Measurements from ENCODE around the gene LRRC45.

The LRRC45 gene

DNA sequence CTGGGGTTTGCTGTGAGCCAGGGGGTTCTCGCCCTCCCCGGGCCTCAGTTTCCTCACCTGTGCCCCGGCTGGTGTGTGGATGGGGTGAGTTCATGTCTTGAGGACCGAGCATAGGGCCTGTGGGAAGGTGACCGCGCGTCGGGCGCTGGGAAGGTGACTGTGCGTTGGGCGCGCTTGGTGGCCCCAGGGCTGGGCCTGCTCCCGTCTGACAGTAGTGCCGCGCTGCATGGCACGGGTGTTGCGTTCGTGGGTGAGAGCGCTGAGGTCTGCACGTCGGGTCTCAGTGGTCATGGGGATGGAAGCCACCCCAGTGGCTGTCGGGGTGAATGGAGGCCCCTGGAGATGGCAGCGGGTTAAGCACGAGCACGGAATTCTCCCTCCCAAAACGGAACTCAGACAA lies 36.5 kb upstream of the LRRC45 start:
- no peaks in the 10 kb centered on the region for H3K9me3 ChIP-seq
- no peak overlapping the region for H3K4me3 ChIP-seq (ENCODE audit: low read depth, low read length)
- H3K27me3 ChIP-seq: no peaks in the 10 kb centered on the region
- H3K36me3 ChIP-seq: peaks cover 19% of the 10 kb centered on the region
- TF ChIP-seq, protein P1, sequence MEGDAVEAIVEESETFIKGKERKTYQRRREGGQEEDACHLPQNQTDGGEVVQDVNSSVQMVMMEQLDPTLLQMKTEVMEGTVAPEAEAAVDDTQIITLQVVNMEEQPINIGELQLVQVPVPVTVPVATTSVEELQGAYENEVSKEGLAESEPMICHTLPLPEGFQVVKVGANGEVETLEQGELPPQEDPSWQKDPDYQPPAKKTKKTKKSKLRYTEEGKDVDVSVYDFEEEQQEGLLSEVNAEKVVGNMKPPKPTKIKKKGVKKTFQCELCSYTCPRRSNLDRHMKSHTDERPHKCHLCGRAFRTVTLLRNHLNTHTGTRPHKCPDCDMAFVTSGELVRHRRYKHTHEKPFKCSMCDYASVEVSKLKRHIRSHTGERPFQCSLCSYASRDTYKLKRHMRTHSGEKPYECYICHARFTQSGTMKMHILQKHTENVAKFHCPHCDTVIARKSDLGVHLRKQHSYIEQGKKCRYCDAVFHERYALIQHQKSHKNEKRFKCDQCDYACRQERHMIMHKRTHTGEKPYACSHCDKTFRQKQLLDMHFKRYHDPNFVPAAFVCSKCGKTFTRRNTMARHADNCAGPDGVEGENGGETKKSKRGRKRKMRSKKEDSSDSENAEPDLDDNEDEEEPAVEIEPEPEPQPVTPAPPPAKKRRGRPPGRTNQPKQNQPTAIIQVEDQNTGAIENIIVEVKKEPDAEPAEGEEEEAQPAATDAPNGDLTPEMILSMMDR (IDR thresholded peaks at IDR 0.05; ENCODE audit: low read depth, low read length): no peak
- peak; percentile 9 for DNase-seq
- H3K4me1 ChIP-seq: peaks cover 9% of the 10 kb centered on the region

DNA sequence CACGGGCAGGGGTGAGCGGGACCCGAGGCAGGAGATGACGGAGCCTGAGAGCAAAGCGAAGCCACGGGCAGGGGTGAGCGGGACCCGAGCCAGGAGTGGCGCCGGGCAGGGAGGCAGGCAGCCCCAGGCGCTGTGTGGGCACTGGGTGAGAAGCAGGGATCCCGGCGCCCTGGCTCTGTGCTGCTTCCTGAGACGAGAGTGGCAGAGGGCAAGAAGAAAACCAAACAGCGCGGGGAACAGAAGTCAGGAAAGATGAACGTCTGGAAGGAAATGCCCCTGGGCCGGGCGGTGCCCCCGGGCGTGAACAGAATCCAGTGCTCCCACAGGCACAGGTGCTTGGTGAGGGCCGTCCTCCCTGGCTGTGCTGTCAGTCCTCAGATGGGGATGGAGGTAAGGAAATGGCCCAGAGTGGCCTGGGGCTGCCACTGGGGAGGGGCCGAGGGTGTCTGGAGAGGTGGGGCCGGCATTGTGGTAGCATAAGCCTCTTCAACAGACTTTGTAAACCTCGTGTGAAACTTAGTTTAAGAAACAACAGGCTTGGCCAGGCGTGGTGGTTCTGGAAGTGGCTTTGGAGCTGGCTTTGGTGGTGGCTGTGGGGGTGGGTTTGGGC lies 35.8 kb upstream of the LRRC45 start:
- TF ChIP-seq, protein P1 (IDR thresholded peaks at IDR 0.05; ENCODE audit: low read depth, low read length): no peak
- Histone ChIP-seq H3K36me3 (peaks cover 19% of the 10 kb centered on the region), H3K4me1 (peaks cover 16% of the 10 kb centered on the region), H3K4me3 (ENCODE audit: low read depth, low read length) (no peak overlapping the region), H3K27me3 (no peaks in the 10 kb centered on the region), H3K9me3 (no peaks in the 10 kb centered on the region)
- no peak for DNase-seq

DNA sequence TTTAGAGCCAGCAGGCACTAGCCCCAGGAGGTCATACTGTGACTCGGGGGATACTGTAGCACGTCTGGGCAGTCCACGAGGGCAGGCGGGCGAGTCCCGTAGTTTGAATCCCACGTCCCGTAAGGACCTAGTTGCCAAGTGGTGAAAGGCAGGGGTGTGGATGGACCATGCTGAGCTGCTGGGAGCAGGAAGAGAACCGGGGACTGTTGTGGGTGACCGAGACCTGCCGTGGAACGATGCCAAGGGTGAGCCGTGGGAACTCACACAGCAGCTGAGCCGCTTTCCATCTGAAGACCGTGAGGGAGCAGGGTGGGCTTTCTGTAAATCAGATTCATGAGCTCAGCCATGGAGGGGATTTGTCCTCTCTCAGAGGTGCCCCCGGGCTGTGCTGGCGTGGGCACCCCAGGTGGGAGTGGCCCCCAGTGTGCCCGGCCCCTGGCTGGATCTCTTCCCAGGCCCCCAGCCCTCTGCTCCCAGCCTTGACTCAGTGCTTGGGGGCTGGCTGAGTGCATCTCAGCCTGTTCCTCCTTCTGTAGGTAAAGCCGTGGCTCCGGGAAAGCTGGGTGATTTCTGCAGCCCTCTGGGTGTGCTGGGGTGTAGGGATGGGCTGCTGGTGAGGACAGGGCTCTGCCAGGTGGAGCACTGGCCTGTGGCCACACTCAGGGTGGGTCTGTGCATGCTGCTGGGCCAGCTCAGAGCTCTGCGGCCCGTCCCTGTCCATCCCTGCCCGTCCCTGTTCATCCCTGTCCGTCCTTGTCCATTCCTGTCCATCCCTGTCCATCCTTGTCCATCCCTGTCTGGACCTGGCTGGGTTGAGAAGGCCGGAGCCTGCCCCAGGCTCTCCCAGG lies 32.0 kb upstream of the LRRC45 start:
- peak; percentile 18 for DNase-seq
- H3K4me1 ChIP-seq: peaks cover 23% of the 10 kb centered on the region
- no peaks in the 10 kb centered on the region for H3K27me3 ChIP-seq
- H3K36me3 ChIP-seq: peaks cover 4% of the 10 kb centered on the region
- TF ChIP-seq, protein P1 (IDR thresholded peaks at IDR 0.05; ENCODE audit: low read depth, low read length): no peak
- no peaks in the 10 kb centered on the region for H3K9me3 ChIP-seq
- no peak overlapping the region for H3K4me3 ChIP-seq (ENCODE audit: low read depth, low read length)

DNA sequence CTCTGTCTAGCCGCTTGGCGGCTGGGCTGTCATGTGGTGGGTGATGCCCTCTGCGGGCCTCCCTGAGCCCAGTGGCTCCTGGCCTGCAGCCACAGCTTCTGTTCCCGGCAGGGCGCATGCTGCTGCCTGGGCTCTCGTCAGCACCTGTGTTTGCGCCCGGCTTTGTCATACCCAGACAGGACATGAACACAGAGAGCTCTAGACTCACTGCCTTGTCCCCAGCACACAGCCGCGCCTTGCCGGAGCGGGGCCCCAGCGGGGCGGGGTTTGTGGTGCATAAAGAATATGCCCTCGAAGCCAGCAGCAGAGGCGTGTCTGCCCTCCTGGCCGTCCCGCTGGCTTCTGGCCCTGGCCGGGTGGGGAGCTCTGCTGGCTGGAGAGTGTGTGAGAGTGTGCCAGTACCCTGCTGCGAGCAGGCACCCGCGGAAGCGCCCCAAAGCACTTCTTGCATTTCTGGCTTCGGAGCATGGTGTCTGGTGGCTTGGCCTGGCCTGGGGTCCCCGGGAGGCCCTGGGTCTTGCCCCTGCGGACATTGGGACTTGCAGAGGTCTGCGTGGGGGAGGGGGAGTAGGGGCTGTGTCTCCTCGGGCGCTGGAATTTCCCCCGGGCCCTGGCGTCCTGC lies 31.3 kb upstream of the LRRC45 start:
- Histone ChIP-seq H3K4me1 (peaks cover 23% of the 10 kb centered on the region), H3K36me3 (no peaks in the 10 kb centered on the region; the same call in none of the 2 replicates), H3K27me3 (no peaks in the 10 kb centered on the region), H3K4me3 (ENCODE audit: low read depth, low read length) (peak overlapping the region; percentile 18), H3K9me3 (no peaks in the 10 kb centered on the region)
- DNase-seq: peak; percentile 91
- TF ChIP-seq, protein P1 (IDR thresholded peaks at IDR 0.05; ENCODE audit: low read depth, low read length): peak; percentile 17; the same call in 1 of the 2 replicates

DNA sequence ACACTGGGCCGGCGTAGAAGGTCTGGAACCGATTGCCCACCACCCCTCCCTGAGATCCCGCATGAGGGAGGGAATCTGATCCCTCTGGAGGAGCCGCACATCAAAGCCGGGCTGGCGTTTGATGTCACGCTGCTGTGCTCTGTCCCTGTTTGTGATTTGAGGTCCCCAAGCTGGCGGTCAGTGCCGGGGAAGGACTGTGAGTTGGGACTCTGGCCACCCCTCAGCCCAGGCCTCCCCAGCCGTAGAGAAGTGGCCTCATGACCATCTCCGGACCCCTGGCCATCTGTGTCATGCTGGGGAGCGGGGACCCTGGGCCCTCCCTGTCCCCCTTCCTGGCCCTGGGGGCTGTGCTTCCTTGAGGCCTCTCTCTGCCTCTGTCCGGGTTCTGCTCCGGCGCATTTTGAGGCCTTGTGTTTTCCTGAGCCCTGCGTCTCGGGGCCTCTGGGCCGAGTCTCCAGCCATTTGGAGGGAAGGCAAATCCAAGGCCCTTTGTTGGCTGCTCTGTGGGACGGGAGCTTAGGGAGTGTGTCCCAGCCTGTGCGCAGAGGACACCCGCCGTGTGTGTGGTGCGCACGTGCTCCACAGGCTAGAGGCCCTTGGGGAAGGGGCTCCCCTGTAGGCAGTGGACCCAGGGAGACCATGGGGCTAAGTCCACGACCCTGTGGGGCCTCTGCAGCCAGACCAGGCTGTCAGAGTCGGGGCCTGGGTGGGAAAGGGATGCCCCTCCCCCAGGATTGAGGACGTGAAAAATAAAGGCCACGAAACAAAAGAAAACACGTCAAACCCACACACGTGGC lies 30.6 kb upstream of the LRRC45 start:
- Histone ChIP-seq H3K4me3 (ENCODE audit: low read depth, low read length) (peak overlapping the region; percentile 18), H3K9me3 (no peaks in the 10 kb centered on the region), H3K27me3 (no peaks in the 10 kb centered on the region), H3K4me1 (peaks cover 23% of the 10 kb centered on the region), H3K36me3 (no peaks in the 10 kb centered on the region; the same call in none of the 2 replicates)
- no peak for DNase-seq
- TF ChIP-seq, protein P1 (IDR thresholded peaks at IDR 0.05; ENCODE audit: low read depth, low read length): no peak
